Glomerular visceral epithelial cell (primary cell): ENCODE data around the gene PLA2G2C.

Experiments
- DNase-seq: peaks from one replicate; pipeline ENCODE4 v3.0.0-alpha.2; 2016; ENCODE audit errors: extremely low spot score

The PLA2G2C gene

DNA sequence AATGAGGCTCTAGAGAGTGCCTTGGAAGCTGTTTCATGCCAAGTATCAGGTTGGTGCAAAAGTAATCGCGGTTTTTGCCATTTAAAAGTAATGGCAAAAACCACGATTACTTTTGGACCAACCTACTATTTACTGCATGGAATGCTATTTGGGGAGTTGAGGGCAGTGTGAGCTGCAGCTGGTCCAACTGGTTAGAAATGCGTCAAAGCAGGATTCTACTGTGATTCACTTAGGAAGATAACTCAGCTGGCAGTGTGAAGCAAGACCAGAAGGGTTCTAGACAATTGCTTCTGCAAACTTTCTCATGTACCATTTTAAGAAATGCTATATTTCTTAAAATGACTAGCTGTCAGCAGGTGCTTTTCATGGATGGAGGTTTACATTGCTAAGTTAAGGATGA, 21.2 kb upstream of the PLA2G2C start:
- DNase-seq: no peak

DNA sequence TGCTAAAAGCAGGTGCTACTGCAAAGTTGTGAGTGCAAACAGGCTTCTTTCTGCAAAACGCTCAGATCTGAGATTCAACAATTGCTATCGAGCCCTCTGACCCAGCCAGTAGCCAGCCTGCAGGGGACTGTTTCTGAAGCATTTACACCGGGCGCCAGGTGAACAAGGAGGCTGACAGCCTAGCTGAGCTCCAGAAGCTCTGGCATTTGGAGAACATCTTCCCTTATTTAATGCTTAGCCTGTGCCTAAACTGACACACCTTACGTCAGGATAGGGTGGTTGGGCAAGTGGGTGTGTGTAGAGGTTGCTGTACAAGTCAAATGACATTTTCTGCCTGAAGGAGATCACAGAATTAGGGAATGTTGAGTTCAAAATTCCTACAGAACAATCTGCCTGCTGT, 15.8 kb upstream of the PLA2G2C start:
- no peak for DNase-seq

DNA sequence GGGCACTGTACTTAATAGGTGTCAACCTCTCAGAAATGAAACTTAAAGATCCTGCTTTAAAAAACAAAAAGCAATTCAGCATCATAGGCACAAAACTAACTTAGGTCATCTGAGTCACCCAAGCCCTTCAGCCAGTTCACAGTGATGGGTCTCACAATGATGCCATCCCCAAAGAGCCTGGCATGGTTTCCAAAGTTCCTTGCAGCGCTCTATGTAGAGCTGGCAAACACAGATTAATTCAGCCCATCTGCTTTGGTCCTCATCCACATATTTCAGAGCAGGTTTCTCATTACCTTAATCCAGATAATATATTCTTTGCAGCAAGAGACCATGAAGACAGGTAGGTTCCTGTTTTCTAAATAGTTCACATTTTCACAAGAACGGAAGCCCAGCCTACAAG, 14.6 kb upstream of the PLA2G2C start:
- DNase-seq: no peak

DNA sequence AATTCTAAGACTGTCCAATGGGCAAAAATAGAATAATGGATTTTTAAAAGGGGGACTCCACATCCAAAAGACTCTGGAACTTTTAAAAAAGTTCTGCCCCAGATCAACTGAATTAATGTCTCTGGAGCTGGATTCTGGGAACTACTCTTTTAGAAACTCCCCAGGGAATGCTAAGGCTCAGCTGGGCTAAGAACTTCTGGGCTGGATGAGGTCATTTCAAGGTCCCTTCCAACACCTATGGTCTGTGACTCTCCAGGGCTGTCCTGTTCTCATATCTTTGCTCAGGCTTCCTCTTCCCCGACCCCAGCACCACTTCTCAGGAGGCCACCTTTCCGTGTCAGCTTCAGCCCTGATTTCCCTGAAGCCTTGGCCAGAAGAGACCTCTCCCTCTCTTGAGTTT, 13.5 kb upstream of the PLA2G2C start:
- DNase-seq: no peak

DNA sequence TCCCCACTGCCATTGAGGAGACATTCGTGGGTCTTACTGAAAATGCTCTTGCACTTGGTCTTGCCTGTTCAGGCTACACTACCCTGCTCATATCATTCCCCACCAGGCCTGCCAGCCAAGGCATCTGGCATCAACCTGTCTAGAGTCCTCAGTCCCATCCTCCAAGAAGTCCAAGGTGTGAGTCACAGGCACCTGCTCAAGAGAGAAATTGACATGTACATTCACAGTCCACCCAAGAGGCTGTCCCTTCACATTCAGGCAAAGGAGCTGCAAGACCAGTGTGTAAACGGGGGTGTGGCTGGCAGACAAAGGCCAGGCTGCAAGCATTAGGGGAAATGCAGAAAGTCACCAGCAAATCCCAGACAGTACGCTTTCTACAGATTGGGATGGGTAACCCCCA, 13.1 kb upstream of the PLA2G2C start:
- DNase-seq: no peak

DNA sequence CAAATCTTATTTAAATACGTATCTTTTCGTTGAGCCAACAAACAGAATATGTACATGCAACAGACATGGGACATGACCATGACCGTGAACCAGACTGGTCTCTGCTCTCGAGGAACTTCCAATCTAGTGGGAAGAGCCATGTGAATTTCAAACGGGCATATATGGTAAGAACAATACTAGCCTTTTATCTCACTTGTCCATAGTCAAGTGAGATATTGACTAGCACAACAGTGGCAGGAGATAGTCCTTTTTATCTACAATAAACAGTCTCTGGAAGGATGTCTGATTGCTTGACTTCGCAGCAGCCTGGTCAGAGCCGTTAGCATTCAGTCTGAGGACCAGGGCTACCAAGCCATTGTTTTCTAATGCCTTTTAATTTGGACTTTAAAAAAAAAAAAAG, 12.6 kb upstream of the PLA2G2C start:
- no peak for DNase-seq

DNA sequence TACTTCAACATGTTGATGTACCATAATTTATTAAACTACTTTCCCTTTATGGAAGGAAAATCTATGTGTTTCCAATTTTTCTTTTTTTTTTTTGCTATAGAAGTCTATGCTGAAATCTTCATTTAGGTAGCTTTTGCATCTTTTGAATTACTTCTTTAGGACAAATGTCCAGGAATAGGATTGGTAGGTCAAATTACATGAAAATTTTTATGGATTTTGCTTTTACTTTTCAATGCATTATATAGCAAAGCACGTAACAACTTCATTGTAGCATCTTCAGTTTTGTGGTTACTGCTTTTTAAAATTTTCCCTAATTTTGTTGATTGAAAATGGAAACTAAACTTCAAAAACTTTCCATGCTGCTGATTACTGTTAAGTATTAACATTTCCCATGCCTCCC, 12.0 kb upstream of the PLA2G2C start:
- DNase-seq: no peak

DNA sequence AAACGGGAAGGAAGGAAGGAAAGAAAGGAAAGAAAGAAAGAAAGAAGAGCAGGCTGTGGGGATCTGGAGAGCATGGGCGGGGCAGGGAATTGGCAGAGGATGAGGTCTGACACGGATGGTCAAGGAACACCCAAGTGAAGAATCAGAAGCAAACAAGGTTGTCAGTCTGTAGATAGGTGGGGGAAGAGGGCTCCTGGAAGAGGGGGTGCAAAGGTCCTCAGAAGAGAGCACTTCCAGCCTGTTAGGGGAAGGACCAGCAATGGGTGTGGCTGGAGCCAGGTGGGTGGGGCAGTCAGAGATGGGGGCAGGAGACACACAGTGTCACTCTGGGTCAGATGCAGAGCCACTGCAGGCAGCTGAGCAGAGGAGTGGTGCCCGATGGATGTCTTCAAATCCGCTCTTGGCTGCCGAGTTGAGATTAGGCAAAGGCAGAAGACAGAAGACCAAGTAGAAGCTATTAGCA, 11.0 kb upstream of the PLA2G2C start:
- DNase-seq: no peak

DNA sequence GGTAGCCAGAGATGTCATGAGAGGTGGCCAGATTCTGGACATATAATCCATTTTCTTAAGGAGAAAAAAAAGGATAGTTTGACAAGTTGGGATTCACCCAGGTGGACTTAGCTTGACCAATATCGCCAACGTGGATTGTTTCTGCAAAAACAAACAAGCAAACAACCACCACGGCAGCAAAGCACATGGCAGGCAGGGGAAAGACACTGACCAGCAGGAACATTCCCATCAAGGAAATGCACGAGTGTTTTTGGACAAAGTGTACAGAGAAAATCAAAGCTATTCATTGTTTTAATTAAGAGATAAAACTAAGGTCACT, 9.1 kb upstream of the PLA2G2C start:
- no peak for DNase-seq

DNA sequence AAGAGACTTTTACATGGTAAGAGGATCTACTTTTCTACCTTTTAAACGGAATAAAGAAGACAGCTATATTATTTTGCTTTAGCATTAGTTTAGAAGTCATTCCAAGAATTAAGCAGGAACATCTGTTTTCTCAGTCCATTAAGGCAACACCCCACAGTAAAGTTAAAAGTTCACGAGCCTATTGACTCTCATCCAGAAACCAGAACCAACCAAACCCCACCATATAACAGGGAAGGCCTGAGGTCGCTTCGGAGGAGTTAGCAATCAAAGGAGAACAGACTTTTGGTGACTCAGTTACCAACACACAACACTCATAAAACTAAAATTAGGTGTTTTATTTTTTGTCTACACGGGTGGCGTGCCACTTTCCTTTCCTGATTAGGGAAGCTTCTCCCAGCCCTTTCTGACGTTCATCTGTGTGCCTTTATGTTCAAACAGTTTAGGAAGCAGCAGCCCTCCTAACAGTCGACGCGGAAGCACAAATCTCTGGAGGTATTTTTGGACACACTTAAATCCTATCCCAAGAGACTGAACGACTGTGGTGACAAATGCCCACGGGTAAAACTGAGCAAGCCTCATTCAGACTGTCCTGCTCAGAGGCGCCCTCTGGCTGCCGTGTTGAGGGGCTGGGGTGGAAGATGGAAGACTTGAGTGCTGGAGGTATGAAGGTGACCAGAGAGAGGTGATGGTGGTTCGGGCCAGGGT, 8.6 kb upstream of the PLA2G2C start:
- peak; percentile 42 for DNase-seq

DNA sequence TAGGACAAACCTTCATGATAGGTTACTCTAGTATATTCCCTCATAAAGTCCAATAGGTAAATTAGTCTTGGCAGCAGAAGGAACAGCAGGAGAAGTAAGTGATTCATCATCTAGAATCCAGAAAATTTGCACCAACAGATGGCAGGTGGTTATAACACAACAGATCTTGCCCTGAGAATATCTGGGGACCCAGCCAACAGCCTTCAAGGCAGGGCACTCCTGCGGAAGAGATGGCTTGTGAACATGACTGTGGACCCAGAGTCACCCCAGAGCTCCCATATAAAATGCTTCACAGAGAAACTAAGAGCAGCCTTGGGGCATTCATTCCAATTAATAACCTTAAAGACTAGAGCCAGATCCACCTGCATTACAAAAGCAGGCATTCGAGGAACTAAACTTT, 7.9 kb upstream of the PLA2G2C start:
- DNase-seq: no peak

DNA sequence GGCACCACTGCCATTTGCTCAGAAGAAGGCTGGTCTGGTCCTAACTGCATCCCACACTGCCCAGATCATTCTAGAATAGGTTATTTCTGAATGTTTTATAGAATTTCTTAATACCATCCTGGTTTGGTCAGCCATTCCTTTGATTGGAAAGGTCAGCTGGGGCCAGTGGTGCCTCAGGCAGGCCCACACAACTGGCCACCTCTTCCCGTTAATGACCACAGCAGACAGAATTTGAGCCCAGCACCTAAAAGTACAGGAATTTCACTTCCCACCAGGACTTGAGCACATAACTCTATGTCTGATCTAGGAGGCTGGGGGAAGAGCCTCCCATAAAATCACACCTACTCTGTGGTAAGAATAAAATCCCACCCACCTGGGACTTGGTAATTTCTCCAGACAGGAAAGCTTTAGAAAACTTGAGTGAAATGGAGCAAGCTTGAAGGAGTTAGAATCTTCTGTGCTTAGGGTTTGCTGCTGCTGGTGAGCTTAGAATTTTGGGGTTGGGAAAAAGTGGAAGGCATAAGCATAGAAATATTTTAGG, 6.6 kb upstream of the PLA2G2C start:
- no peak for DNase-seq

DNA sequence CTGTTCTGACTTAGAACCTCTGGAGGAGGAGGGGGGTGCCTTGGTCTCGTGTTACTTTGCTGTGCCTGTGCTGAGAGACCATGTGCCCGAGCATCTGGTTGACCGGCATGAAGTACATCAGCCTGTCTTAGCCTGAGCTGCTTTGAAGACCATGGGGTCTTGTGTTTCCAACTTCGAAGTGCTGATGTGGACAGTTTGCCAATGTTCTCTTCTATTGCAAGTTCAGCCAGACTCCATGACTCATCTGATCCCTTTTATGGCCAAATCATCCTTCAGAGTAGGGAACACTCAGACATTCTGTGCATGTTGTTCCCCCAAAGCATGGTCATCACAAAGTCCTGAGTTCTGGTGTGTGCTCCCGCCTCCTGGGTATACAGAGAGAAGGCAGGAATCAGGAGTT, 6.0 kb upstream of the PLA2G2C start:
- DNase-seq: no peak

DNA sequence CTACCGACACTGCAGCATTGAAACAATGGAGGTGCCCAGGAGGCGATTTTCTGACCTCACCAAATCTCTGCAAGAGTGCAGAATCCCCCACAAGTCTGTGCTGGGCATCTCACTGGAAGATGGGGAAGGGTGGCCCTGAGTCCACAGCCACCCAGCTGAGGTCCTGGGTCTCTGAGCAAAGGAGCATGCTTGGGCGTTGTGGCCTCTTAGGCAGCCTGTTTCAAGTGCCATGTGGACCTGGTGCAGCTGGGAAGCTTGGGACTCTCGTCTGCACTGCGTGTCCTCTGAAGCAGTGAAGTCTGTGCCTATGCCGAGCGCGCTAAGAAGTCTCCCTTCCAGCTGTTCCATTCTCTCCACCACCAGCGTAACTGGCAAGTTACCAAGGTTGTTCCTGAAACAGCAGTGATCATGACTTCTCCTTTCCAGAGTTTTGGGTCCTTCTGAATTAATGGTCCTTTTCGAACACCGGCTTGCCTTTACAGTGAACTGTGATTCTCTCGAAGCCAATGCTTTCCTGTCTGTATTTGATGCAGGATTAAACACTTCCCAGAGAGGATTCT, 5.0 kb upstream of the PLA2G2C start:
- no peak for DNase-seq

DNA sequence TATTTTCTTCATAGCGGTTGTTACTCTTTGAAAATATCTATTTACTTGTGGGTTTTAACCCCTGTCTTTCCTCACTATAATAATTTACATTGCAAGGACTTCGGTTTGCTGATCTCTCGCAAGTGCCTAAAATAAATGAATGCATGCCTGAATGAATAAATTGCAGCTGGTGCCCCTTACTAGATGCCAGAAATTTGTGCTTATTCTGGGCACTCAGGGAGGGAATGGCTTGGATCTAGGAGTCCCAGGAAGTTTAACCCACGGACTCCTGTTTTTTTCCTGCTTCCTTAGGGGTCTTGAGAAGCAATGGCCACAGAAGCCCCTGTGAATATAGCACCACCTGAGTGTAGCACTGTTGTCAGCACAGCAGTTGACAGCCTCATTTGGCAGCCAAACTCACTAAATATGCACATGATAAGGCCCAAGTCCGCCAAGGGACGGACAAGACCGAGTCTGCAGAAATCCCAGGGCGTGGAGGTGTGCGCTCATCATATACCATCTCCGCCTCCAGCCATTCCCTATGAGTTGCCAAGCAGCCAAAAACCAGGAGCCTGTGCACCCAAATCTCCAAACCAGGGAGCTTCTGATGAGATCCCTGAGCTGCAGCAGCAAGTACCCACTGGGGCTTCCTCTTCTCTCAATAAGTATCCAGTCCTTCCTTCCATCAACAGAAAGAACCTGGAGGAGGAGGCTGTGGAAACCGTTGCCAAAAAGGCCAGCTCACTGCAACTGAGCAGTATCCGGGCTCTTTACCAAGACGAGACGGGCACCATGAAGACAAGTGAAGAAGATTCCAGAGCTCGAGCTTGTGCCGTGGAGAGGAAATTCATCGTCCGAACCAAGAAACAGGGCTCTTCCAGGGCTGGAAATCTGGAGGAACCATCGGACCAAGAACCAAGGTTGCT, 4.2 kb upstream of the PLA2G2C start:
- no peak for DNase-seq

DNA sequence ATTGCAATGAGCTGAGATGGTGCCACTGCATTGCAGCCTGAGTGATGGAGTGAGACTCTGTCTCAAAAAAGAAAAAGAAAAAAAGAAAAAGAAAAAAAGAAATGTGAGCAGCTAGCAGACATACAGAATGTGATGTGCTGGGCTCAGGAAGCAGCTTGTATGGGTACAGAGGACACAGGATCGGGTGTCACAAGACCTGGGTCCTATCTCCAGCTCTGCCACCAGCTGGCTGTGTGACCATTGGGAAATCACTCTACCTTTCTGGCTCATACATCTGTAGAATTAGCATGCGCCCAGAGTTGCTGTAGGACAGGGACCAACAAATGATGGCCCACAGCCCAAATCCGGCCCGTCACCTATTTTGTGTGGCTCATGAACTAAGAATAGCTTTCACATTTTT, 3.3 kb upstream of the PLA2G2C start:
- DNase-seq: no peak

DNA sequence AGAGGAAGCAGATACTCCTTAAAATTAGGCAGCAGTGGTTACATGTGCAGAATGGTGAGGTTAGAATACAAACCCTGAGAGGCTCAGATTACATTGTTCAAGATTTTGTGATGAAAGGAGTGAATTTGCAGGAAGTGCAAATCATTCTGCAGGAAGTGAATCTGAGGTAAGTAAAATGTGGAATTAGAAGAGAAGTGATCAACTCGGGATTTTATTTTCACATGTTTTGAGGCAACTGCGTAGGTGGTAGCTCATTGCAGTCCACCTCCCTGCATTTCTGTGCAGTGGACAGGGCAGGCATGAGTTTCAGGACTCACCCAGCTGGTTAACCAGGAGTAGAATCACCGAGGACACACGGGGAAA, 2.1 kb upstream of the PLA2G2C start:
- no peak for DNase-seq

DNA sequence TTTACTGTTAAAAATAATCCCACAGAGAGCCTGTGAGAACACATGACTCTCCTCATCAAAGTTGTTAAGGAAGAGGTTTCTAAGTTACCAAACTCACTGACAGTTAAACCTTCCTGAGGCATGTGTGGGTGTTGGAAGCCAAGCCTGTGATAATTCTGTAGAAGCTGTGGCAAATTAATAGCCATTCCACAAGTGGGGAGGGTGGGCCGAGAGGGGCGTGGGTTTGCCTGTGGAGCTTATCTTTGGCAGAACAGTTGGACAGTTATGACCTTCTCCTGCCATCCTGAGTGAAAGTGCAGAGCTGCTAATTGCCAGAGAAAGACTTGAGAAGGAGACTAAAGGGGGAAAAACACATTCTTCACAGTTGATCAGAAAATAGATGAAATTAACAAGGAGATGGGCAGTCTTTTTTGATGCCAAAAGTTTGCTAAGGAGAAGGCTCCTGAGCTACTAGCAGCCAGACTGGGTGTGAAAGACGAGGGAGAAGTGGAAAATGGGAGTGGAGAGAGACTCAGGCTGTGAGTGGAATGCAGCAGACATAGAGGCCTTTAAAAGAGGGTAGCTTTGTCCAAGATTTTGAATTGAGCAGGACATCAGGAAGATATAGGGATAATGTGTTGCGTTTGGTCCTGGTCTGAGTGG, 1.6 kb upstream of the PLA2G2C start:
- no peak for DNase-seq

DNA sequence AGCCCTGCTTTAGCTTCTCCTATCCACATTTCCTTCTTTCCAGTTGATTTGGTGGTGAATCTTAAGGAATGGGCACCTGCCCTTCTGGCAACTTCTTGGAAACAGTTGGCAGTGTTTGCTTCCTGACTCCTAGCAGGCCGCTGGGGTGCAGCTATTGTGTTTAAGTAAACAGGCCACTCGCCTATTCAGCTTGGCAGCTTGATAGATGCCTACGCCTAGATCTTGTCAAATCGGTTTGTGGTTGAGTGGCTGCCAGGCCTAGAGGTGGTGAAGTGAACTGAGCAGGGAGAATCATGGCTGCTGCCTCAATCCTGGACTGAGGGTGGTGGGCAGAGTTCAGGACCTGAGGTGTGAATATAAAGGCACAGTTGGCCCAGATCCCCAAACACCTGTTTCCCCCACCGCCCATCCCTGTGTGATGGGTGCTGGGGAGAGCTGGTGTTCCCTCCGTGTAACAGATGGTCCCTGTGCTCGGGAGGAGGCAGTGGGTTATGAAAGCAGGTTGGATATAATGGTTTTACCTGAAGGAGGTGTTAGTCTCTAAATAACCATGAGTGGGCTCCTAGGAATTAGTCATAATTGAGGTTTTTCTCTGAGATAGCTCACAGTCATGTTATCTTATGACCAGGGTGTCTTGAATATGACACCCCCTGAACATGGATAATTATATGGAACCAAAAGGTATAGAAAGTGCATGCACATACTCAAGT, 940 bp upstream of the PLA2G2C start:
- DNase-seq: no peak

DNA sequence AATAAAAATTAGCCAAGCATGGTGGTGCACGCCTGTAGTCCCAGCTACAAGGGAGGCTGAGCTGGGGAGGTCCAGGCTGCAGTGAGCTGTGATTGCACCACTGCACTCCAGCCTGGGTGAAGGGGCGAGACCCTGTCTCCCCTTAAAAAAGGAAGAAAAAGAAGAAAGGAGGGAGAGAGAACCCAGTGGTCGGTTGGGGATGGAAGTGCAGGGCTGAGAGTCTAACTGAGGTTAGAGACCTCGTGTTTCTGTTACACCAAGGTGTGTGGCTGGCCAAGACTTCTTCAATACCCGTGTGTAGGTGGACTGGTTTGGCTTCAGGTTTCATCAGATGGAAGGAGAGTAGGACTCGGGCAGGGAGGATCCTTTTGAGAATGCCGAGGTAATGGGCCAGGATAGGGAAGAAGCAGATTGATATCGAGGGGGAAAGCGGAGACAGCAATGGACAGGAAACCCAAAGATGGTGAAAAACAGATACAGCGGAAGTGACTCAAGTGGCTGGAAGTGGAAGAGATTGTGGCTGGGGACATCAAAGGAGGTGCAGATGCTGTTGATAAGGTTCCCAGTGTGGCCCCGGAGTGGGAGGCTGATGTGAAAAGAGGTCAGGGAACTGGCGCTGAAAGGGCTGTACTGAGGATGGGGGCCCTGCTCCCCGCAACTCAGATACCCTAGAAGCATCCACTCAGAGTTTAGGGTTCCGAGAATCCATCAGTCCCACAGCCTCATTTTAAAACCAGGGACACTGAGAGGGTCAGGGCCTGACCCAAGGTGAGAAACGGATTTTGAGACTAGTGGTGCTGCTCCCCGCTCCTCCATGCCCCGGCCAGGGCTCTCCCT, 1.1 kb downstream of the PLA2G2C start:
- DNase-seq: no peak

DNA sequence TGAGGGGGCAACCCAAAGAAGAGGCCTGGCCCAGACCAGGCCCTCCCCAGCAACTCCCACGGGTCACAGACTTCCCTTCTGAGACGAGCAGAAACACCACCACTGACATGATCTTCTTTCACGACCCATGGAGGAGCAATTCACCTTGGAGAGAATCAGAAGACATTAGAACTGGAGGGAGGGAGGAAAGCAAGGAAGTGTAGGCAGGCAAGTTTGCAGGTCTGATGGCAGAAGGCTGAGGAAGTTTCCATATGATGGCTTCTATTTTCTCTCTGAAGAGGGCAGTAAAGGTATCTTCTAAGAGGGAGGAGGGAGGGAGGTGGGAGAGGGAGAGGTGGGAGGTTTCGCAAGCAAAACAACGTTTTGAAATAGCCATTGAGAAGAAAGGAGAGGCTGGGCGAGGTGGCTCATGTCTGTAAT, 1.8 kb downstream of the PLA2G2C start:
- no peak for DNase-seq
